Spleen (tissue), 11 donors: Measurements from ENCODE around the gene NUB1. TPM values are rescaled to one million over a fixed set of nuclear protein-coding genes. Genes with fewer than 3 reads are reported as not detected.
A peak's percentile ranks its signal among the peaks of the same experiment; 100 is the strongest.

ENCODE experiments used
- DNase-seq: peaks from one replicate; pipeline ENCODE4 v3.0.0-alpha.2; 2020
- H3K27ac ChIP-seq, 8 donors: fragments of 200-600 bp; sonication (generic) in 7 of 8; 1 replicate in 4 of 8; 2 replicates in 4 of 8; pipeline versions ENCODE4 v1.5.0 to v1.8.0; 2016 to 2021; ENCODE audit warnings: inconsistent platforms in 4 of 8, mild to moderate bottlenecking in 4 of 8, moderate library complexity in 1 of 8
- H3K27me3 ChIP-seq, 7 donors: fragments of 200-600 bp; sonication (generic) in 6 of 7; replicated peaks in 1 of 7; 1 replicate in 4 of 7; 2 replicates in 3 of 7; pipeline versions ENCODE4 v1.5.0 to v1.8.0; 2016 to 2021; ENCODE audit warnings: inconsistent platforms in 3 of 7, mild to moderate bottlenecking in 1 of 7
- H3K36me3 ChIP-seq, 6 donors: fragments of 200-600 bp; sonication (generic) in 5 of 6; 1 replicate in 4 of 6; 2 replicates in 2 of 6; pipeline versions ENCODE4 v1.5.0 to v1.8.0; 2016 to 2021; ENCODE audit warnings: inconsistent platforms in 2 of 6
- H3K4me1 ChIP-seq, 6 donors: fragments of 200-600 bp; sonication (generic) in 5 of 6; 1 replicate in 3 of 6; 2 replicates in 3 of 6; pipeline versions ENCODE4 v1.5.0 to v1.8.0; 2016 to 2021; ENCODE audit warnings: inconsistent platforms in 3 of 6
- H3K4me3 ChIP-seq, 8 donors: fragments of 200-600 bp; sonication (generic) in 7 of 8; 1 replicate in 4 of 8; 2 replicates in 4 of 8; pipeline versions ENCODE4 v1.5.0 to v1.8.0; 2016 to 2021; ENCODE audit warnings: inconsistent platforms in 4 of 8, mild to moderate bottlenecking in 4 of 8, moderate library complexity in 2 of 8
- H3K9me3 ChIP-seq, 8 donors: fragments of 200-600 bp; sonication (generic) in 7 of 8; 1 replicate in 4 of 8; 2 replicates in 4 of 8; pipeline versions ENCODE4 v1.5.0 to v1.8.0; 2016 to 2021; ENCODE audit warnings: inconsistent platforms in 4 of 8
- CTCF ChIP-seq, 11 experiments: fragments of 200-600 bp in 7 of 11; fragments of 450-650 bp in 4 of 11; sonication (generic) in 4 of 11; IDR thresholded peaks in 8 of 11; conservative IDR thresholded peaks in 3 of 11; 1 replicate in 7 of 11; 2 replicates in 4 of 11; pipeline versions ENCODE4 v1.4.0 to v1.8.0; 2016 to 2021; ENCODE audit warnings: antibody characterized with exemption in 11 of 11, inconsistent platforms in 4 of 11, mild to moderate bottlenecking in 1 of 11
- POLR2A ChIP-seq, 3 donors: fragments of 450-650 bp; IDR thresholded peaks; one replicate each; pipeline ENCODE4 v1.5.1; 2017; ENCODE audit warnings: antibody characterized with exemption in 3 of 3, mild to moderate bottlenecking in 1 of 3
- POLR2AphosphoS5 ChIP-seq, 3 donors: sonication (generic); formaldehyde crosslinking; IDR thresholded peaks; one replicate each; pipeline ENCODE4 v1.5.1; 2017; ENCODE audit warnings: antibody characterized with exemption in 3 of 3
- WGBS, 5 donors: extraction: QIAGEN DNeasy Blood & Tissue Kit in 3 of 5; methylation state at CpG; one replicate each; pipeline versions ENCODE4 v1.1.5 to v1.1.7; 2013 to 2018; 5-methylcytosine and 5-hydroxymethylcytosine counted together
- intact Hi-C: fragments of 100-400 bp; cut with DNase I; formaldehyde crosslinking; loops from one replicate; pipeline ENCODE4 v1.15.0; 2023; ENCODE audit warnings: low total_unique reads
- polyA plus RNA-seq, 3 donors: library from polyadenylated mRNA; stranded (reverse); fragments of 200-250 nt; gene quantifications; one replicate each; pipeline ENCODE4 v1.2.1, GENCODE V29; 2013
- total RNA-seq, 7 donors: library from RNA; depleted of rRNA in 3 of 7; stranded (reverse); fragments of >200 nt in 3 of 7; fragmentation: NEBNext Ultra II Directional in 4 of 7; extraction: Animal tissue kit (Norgen Biotek cat#: 25700) in 4 of 7; gene quantifications; one replicate each; pipeline versions ENCODE4 v1.1.0 to v1.2.1, GENCODE V29; 2016 to 2021
- donor health status: healthy with polysubstance abuse.
- donor health status: DM: no; HTN: no; CAD: no; lungs with moderate emphysema.
- donor health status: DM: no; HTN: no; CAD: no.
- donor health status: Bipolar disorder and iron deficiency.
- donor health status: healthy.
- donor health status: DM: no; HTN: no; CAD: no.
- donor health status: DM: yes; HTN: yes; CAD: no.

NUB1 gene
- total and polyA plus RNA-seq, 10 donors, result 25.2 to 80.9 (median 64.5) TPM

DNA sequence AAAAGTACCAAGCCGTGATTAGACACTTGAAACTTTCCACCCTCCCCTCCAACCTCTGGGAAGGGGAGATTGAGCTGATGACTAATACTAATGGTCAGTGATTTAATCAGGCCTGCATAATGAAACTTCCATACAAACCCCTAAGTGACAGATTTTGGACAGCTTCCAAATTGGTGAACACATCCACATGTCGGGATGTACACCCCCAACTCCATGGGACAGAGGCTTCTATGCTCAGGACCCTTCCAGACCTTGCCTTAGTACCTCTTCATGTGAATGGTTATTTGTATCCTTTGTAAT is 4.8 kb downstream of the NUB1 start:
- H3K9me3 ChIP-seq, result no peaks in the 10 kb centered on the region
- H3K36me3 ChIP-seq, result peaks cover 0 to 73% (median 32%) of the 10 kb centered on the region in 6 donors
- TF ChIP-seq POLR2AphosphoS5 (IDR thresholded peaks at IDR 0.05) (no peak), CTCF (IDR thresholded peaks at IDR 0.05 in 8 of 11, conservative IDR thresholded peaks at IDR 0.05 in 3 of 11) (no peak), POLR2A (IDR thresholded peaks at IDR 0.05) (no peak)
- no peak overlapping the region for H3K4me3 ChIP-seq
- DNase-seq, result no peak
- peak overlapping the region in 4 of 8 donors; percentile 10 to 92 (median 45) for H3K27ac ChIP-seq
- intact Hi-C loops, result no loop called here
- WGBS, 5 donors, result 62 to 77% (median 64%) methylated on average over 1 to 2 of the region's 2 CpGs
- H3K4me1 ChIP-seq, result peaks cover 33 to 94% (median 51%) of the 10 kb centered on the region in 6 donors
- H3K27me3 ChIP-seq, result no peaks in the 10 kb centered on the region

DNA sequence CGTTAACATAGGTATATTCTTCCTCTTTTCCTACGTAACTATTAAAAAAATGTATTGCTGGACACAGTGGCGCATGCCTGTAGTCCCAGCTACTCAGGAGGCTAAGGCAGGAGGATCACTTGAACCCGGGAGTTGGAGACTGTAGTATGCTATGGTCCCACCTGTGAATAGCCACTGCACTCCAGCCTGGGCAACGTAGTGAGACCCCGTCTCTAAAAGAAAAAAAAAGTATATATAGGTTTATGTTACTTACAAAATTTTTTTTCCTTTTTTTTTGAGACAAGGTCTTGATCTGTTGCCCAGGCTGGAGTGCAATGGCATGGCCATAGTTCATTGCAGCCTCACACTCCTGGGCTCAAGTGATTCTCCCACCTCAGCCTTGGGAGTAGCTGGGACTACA is 5.6 kb downstream of the NUB1 start:
- no peaks in the 10 kb centered on the region for H3K27me3 ChIP-seq
- H3K4me1 ChIP-seq, result peaks cover 40 to 100% (median 57%) of the 10 kb centered on the region in 6 donors
- WGBS, 5 donors, result 88 to 96% (median 95%) methylated on average over 6 of the region's 6 CpGs
- peak overlapping the region in 1 of 8 donors; percentile 92 for H3K27ac ChIP-seq
- no peak for DNase-seq
- intact Hi-C loops, result no loop called here
- no peak overlapping the region for H3K4me3 ChIP-seq
- peaks cover 0 to 80% (median 35%) of the 10 kb centered on the region in 6 donors for H3K36me3 ChIP-seq
- H3K9me3 ChIP-seq, result no peaks in the 10 kb centered on the region
- TF ChIP-seq POLR2A (IDR thresholded peaks at IDR 0.05), result no peak
- no peak for TF ChIP-seq CTCF (IDR thresholded peaks at IDR 0.05 in 8 of 11, conservative IDR thresholded peaks at IDR 0.05 in 3 of 11)
- no peak for TF ChIP-seq POLR2AphosphoS5 (IDR thresholded peaks at IDR 0.05)

- Histone ChIP-seq H3K27ac (peak overlapping the region; percentile 88 to 96 (median 92)), H3K27me3 (no peaks in the 10 kb centered on the region), H3K4me1 (peaks cover 35 to 99% (median 48%) of the 10 kb centered on the region in 6 donors), H3K36me3 (peaks cover 0 to 90% (median 51%) of the 10 kb centered on the region in 6 donors), H3K4me3 (peak overlapping the region in 2 of 8 donors; percentile 42 to 70), H3K9me3 (no peaks in the 10 kb centered on the region)
- DNase-seq, result no peak
- intact Hi-C loops, result no loop called here
- WGBS, 5 donors, result 16 to 25% (median 22%) methylated on average over 4 of the region's 4 CpGs
- TF ChIP-seq CTCF (IDR thresholded peaks at IDR 0.05 in 8 of 11, conservative IDR thresholded peaks at IDR 0.05 in 3 of 11) (no peak), POLR2AphosphoS5 (IDR thresholded peaks at IDR 0.05) (no peak), POLR2A (IDR thresholded peaks at IDR 0.05) (no peak)
Measured at GRCh38 chr7:151348970-151349369, 7.4 kb downstream of the NUB1 start.

GRCh38 chr7:151349507-151349853 is 7.9 kb downstream of the NUB1 start:
- intact Hi-C loops, result no loop called here
- TF ChIP-seq CTCF (IDR thresholded peaks at IDR 0.05 in 8 of 11, conservative IDR thresholded peaks at IDR 0.05 in 3 of 11) (no peak), POLR2AphosphoS5 (IDR thresholded peaks at IDR 0.05) (peak in 1 of 3 donors; percentile 13)
- no peak for DNase-seq
- H3K36me3 ChIP-seq, result peaks cover 0 to 91% (median 54%) of the 10 kb centered on the region in 6 donors
- H3K27ac ChIP-seq, result peak overlapping the region; percentile 88 to 96 (median 92)
- H3K27me3 ChIP-seq, result no peaks in the 10 kb centered on the region
- H3K4me3 ChIP-seq, result peak overlapping the region in 6 of 8 donors; percentile 21 to 70 (median 36)
- WGBS, 5 donors, result 21 to 39% (median 25%) methylated on average over 5 of the region's 5 CpGs
- peaks cover 35 to 94% (median 48%) of the 10 kb centered on the region in 6 donors for H3K4me1 ChIP-seq
- H3K9me3 ChIP-seq, result no peaks in the 10 kb centered on the region
